SW480 (cell line): ENCODE results near the gene GCLC.

Experiments used
- DNase-seq: peaks from one replicate; pipeline ENCODE4 v3.0.0-alpha.2; 2016; ENCODE audit warnings: low spot score

GCLC gene

GRCh38 chr6:53447865-53448264 lies 97.0 kb downstream of the GCLC start:
- no peak for DNase-seq
